ENCODE measurements around the gene GAK.

The GAK gene

DNA sequence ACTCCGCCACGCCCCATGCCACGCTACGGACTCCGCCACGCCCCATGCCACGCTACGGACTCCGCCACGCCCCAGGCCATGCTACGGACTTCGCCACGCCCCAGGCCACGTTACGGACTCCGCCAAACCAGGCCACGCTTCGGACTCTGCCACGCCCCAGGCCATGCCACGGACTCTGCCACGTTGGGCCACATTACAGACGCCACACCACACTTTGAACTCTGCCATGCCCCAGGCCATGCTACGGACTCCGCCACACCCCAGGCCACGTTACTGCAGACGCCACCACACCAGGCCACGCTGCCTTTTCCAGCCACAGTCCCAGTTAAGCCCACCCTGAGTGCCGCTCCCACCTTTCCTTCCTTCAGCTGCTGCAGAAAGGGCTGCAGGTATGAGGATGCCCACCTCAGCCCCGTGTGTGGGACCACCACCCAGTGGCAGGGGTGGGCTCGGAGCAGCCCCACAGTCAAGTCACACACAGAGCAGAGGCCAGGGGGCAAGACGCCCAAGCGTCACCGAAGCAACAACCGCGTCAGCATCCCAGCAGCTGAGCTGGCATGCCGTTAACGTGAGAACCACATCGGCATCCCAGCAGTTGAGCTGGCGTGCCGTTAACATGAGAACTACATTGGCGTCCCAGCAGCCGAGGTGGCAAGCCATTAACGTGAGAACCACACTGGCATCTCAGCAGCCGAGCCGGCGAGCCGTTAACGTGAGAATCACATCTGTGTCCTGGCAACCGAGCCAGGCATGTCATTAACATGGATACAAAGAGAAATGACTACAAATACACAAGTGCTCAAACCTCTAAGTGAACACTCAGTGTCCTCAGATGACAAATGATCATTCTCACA is 26.4 kb downstream of the GAK start:
- no peak for DNase-seq

DNA sequence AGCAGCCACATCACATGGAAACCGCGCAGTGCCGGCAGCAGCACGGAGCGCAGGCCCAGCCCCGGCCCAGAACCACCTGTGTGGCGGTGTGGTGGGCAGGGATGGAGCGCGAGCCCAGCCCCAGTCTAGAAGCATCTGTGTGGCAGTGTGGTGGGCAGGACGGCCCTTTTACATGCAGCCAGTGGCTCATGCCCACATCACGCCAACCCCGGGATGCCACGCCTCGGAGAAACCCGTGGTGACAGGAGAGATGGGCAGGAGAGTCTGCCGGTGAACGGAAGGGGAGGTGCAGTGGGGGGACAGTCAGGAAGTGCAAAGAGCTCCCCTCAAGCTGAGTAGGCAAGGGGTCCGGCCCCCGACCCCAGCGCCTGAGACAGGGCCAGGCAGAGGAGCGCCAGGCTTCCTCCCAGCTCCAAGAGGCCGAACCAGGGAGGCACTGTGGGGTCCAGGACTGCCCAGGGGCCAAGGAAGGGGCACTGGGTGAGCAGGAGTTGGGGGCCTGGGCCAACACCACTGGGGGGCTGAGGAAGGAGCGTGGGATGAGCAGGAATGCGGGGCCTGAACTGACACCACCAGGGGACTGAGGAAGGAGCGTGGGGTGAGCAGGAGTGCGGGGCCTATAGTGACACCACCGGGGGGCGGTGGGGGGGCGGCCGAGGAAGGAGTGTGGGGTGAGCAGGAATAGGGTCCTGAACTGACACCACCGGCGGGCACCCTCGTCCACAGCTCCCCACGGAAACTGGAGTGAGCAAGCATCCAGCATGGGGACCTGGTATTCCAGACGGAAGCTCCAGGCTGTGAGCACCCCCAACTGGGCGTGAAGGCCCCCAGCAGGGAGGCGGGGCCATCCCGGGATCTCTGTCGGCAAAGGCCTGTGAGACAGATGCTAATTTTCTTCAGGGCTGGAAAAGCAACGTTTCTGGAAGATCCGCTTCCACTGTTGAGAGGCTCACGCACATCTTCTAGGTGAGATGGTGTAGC is 28.8 kb downstream of the GAK start:
- DNase-seq: no peak

DNA sequence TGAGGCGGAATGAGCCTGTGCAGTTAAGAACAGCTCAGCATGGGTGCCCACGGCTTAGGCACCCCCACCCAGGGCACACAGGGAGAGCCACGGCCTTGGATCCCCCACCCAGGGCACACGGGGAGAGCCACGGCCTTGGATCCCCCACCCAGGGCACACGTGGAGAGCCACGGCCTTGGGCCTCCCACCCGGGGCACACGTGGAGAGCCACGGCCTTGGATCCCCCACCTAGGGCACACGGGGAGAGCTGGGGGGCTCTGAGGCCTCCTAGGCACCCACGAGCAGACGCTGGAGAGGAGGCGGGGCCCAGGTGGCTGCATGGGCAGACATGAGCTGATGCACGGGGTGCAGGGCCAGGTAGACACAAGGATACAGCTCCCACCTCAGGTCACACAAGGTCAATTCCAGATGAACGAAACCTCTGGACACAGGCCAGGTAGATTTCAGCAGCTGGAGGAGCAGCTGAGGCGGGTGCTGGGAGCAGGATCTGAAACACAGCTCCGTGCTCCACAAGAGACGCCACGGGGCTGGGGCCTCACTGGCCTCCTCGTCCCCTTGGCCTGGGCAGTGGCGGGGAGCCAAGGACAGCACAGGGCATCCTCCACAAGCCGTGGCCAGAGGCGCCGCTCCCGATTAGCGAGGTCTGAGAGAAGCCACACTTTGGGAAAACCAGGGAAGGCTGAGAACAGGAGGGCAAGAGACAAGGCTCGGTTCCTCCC is 30.8 kb downstream of the GAK start:
- no peak for DNase-seq

DNA sequence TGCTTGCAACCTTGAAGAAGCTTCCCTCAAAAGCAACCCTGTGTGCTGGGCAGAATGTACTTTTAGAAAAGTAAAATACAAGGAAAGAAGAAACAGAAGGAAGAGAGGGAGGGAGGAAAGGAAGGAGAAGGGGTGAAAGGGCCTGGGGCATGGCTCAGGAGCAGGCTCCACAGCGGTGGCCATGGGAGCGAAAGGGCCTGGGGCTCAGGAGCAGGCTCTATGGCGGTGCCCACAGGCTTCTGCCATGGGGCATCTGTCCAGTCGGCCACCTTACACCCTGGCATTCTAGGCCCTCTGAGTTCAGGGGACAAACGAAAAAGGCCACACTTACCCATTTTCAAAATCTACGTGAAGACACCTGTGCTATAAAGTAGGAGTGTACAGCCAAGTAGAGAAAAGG is 31.4 kb downstream of the GAK start:
- no peak for DNase-seq

DNA sequence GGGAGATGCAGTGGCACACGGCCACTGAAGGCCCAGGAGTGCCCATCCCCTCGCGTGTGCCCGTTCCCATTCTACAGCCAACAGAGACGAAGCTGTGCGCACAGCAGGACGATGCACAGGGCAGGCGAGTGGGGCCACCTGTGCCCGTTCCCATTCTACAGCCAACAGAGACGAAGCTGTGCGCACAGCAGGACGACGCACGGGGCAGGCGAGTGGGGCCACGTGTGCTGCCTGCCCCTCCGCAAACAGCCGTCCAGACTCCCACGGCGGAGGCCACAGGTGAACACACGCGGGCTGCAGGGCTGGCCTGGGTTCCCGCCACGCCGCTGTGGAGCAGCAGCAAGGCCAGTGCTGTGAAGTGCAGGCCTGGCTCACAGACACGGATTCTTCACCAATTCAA is 32.0 kb downstream of the GAK start:
- DNase-seq: no peak

DNA sequence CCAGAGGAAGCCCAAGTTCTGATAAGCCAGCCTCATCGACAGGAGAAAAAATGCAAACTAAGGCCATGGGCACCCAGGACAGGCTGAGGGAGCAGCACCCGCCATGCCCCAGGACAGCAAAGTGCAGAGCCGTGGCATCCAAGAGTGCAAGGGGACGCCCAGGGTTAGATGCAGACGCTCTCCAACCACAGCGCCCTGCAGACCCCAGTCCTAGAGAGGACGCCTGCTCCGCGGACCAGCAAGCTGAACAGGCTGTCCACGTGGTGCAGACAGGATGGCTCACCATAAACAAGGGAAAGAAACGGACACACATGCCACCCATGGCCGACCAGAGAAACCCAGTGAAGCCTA is 32.6 kb downstream of the GAK start:
- DNase-seq: no peak

DNA sequence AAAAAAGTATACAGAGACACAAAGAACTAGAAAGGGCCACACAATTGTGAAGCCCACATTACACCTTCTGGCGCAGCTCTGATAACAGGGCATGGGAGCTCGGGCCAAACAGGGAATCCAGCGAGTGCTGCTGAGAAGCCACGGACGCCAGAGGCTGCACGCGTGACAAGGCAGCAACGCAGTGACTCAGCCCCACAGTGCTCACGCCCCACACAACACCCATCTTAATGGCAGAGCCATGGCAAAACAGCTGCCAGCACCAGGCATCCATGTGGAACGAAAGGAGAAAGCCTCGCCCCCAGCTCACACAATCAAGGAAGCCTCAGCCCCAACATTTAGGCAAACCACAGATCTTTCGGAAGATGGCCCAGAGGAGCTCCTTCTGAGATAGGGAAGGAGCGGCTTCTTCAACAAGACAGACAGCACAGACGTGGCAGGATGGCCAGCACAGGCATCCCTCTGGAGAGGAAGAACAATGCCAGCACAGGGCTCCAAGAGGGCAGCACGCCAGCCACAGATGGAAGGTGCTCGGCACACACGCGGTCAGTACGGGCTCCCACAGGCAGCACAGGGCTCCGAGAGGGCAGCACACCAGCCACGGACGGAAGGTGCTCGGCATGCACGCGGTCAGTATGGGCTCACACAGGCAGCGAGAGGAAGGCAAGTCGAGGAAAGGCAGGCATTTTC is 33.1 kb downstream of the GAK start:
- DNase-seq: no peak

DNA sequence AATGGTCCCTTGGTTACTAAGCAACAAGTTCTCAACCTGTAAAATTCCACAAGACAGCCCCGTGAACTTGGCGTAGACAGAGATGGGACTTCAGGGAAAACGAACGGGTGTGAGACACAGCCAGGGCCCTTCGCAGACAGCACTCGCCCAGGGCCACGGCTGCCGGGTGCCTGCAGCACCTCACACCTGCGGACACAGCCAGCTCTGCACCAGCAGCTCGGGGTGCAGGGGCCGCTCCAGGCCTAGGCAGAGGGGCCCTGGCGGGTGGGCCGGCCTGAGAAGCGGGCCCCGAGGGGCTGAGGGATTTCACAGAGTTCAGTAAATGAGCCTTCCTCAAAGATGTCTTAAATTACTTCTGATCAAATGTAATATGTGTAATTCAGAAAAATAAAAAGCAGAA is 34.0 kb downstream of the GAK start:
- no peak for DNase-seq

DNA sequence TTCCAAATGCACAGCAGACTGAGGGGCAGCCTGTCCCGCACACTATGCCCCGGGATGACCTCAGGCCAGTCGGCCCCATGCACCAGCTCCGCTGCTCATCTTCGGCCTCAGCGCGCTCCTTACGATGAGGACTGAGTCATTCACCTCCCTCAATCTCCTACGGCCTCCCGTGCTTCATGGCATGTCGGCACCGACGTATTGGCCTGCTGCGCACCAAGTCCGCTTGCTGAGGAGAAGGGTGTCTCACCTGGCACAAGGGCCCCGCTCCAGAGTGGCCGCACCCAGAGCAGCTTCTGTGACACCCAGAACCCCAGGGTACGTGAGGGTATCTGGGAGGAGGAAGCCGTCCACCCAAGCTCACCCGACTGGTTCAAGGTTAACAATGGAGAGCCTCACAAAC is 35.5 kb downstream of the GAK start:
- no peak for DNase-seq

DNA sequence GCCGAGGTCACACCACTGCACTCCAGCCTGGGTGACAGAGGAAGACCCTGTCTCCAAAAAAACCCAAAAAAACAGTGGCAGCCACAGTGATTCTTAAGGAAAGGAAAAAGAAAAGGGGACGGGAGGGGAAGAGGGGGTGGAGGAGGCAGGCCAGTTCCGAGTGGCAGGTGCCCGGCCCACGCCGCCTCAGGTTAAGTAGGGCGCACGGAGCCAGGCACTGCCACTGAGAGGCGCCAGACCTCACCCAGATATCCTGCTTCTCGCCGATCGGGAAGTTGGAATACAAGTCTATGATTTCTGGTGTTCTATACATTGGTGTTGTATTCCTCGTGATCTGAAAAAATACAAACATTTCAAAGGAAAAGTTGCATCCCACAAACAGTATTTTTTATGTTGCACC is 35.9 kb downstream of the GAK start:
- no peak for DNase-seq

DNA sequence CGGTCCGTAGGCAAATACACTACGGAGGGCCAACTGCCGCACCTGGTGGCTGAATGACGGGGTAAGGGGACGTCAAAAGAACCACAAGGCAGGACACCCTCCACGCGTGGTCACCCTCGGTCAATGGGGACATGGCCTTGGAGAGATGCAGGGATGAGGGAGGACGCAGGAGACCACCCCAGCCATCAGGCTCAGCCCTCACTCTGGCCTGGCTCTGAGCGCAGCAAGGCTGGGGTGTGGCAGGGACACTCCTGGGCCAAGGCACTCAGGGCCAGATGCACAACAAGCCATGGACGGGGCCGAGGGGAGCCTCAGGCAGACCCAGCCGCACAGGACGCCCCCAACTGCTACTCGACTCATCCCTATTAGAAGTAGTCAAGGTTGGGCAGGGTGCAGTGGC is 36.5 kb downstream of the GAK start:
- DNase-seq: no peak

DNA sequence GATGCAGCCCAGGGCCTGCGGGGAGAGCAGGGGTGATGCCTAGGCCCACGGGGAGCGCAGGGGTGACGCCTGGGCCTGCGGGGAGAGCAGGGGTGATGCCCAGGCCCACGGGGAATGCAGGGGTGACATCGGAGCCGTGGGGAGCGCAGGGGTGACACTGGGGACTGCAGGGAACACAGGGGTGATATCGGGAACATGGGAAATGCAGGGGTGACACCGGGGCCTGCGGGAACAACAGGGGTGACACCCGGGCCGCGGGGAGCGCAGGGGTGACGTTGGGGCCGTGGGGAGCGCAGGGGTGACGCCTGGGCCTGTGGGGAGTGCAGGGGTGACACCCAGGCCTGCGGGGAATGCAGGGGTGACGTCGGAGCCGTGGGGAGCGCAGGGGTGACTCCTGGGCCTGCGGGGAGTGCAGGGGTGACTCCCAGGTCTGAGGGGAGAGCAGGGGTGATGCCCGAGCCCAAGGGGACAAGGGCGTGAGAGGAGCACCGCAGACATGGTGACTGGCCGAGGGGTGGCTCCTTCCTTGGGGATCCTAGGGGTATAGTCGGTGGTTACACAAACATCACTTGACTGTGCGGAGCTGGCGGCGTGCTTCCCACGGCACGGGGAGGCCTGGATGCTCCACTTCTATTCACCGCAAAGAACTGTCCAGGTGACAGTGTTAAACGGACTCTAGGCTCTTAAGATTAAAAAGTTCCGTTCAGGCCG is 38.0 kb downstream of the GAK start:
- DNase-seq: no peak

DNA sequence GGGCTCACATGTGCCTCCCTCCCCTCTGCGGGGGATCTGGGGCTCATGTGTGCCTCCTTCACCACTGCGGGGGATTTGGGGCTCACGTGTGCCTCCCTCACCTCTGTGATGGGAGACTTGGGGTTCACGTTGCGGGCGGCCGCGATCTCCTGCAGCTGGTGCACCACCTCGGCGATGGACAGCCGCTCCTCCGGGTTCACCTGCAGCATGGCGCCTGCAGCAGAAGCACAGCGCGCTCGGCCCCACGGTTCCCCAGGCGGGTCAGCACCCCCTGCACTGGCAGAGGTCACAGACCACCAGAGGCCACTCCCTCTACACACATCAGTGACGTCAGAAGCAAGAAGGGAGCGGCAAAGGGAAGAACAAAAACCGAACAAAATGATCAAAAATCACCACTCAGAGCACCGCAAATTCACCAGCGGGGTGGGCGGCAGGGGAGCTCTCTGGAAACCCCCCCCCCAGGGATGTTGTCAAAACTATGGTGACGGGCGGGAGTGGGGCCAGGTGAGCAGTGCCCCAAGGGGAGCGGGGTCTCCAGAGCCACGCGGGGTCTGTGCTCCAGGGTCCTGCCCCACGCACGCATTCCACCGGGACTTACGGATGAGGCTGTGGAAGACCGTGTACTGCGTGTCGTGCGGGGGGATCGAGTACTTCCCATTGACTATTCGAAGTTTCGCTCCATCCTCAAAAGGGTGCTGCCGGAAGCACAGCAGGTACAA is 38.7 kb downstream of the GAK start:
- no peak for DNase-seq

DNA sequence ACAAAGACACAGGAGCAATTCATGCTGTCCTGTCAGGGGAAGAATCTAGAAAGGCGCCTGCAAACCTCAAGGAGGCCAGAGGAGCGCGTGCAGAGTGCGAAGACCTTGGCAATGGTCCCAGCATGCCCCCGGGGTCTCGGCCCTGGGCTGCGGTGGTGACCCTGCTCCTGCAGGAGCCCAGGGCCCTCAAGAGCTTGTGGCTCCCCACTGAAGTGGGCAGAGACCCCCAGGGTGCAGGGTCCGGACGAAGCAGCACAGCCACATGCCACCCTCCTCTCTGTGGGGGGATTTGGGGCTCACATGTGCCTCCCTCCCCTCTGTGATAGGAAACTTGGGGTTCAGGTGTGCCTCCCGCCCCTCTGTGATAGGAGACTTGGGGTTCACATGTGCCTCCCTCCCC is 39.3 kb downstream of the GAK start:
- DNase-seq: no peak

DNA sequence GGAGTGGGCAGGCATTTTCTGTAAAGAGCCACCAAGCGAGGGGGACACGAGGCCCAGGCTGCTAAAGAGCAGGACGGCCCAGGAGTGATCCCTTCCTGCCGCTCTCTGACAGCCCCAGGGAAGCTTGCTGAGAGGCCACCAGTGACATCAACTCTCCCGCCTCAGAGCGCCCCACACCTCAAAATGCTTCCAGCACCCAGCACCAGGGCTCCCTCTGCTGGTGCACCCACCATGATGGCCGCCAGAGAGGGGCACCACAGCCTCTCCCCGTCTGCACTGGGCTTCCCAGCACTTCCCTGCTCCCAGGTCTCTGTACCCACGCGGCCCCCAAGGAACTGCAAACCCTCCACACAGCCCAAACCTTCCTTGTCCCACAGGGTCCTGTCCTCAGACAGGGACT is 40.4 kb downstream of the GAK start:
- no peak for DNase-seq

DNA sequence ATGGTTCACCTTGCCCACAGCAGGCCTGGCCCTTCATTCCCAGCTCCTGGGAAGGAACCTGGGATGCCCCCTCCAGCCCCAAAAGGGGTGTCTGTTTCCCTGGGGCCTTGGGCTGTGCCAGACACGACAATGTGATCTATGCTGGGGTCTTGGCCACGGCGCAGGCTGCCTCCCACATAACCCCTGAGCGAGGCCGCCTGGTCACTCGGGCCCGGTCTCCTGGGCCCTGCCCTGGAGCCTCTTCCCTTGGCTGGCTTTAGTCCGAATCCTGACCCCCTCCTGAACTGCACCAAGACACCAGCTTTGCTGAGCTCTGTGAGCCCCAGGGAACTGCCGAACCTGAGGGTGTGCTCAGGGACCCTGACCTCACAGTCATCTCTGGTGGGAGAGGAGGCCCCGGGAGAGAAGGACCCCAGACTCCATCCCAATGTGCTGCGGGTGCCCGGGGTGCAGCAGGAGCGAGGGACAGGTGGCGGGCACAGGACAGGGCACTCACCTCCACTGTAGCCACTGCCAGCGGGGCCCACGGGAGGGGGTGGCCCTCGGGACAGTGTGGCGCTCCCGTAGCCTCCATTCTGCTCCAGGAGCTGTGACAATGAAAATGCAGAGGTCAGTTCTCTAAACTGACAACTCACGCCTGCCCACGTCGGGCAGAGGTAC is 42.0 kb downstream of the GAK start:
- no peak for DNase-seq

DNA sequence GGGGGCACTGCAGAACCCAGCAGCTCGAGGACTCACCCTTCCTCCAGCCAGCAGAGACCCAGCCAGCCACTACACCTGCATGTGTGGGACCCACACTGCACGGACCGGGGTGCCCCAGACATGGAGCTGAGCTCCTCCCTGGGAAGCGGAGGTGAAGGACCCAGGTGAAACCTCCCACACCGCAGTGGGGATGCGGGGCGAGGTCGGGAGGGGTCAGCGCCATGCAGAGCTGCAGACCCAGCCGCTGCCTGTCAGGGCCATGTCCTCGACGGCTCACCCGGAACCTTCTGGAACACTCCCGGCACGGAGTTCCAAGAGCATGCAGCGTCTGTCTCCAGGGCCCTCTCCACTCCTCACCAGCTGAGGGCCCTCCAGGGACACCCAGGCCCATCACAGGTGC is 42.6 kb downstream of the GAK start:
- DNase-seq: no peak

DNA sequence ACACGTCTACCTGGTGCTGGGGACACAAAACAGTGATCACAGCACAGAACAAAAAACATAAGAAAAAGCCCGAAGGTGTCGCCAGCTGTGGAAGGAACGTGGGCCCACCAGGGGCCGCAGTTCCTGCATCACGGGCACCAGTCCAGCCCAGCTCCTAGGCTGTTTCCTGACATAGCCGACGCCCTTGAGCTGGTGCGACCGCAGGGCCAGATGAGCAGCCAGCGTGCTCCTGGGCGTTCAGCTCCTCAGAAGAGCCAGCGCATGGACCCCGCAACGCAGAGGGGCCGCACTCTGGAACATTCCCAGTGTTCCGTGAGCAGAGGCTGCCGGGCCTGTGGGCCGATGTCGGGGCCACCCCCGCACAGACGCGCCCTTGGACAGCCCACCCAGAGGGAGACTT is 44.1 kb downstream of the GAK start:
- no peak for DNase-seq

DNA sequence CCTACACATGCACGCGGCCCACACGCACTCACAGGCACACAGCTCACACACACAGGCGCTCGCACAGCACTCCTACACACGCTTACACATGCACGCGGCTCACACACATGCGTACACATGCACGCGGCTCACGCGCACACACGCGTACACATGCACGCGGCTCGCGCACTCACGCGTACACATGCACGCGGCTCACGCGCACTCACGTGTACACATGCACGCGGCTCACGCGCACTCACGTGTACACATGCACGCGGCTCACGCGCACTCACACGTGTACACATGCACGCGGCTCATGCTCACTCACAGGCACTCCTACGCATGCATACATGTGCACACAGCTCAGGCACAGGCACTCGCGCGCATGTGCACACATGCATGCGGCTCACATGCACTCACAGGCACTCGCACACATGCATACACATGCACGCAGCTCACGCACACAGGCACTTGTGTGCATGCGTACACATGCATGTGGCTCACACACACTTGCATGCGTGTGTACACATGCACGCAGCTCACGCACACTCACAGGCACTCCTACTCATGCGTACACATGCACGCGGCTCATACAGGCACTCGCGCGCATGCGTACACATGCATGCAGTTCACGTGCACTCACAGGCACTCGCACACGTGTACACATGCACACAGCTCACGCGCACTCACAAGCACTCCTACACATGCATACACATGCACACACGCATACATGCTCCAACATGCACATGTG is 44.9 kb downstream of the GAK start:
- no peak for DNase-seq

DNA sequence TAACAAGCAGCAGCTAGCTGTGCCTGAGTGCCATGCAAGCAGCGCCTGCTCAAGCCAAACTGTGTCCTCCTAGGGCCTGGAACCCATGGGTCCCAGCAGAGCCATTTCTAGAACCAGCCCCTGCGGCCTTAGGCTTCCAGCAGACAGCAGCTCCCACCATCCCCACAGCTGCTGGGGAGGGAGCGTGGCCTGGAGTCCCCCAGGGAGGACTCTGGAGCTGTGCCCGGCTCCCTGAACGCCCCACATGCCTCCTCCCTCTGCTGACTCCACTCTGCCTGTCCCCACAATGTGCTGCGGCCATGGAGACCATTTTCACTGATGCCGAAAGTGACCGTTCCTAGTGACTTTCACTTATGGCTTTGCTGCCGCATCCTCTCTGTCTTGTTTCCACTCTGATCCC is 45.9 kb downstream of the GAK start:
- DNase-seq: no peak
